BLaER1 (cell line): Measurements from ENCODE around the gene ZNF48.

ENCODE experiments used
- H3K27ac ChIP-seq: shearing (Covaris generic); formaldehyde crosslinking; 2 replicates; pipeline ENCODE4 v1.8.1; 2022
- H3K27me3 ChIP-seq: shearing (Covaris generic); formaldehyde crosslinking; 2 replicates; pipeline ENCODE4 v1.8.1; 2022
- H3K36me3 ChIP-seq: shearing (Covaris generic); formaldehyde crosslinking; 2 replicates; pipeline ENCODE4 v1.8.1; 2022
- H3K4me1 ChIP-seq: shearing (Covaris generic); formaldehyde crosslinking; 2 replicates; pipeline ENCODE4 v1.8.1; 2022
- H3K4me2 ChIP-seq: shearing (Covaris generic); formaldehyde crosslinking; 2 replicates; pipeline ENCODE4 v1.8.1; 2022
- H3K4me3 ChIP-seq: shearing (Covaris generic); formaldehyde crosslinking; 2 replicates; pipeline ENCODE4 v1.8.1; 2022
- H3K9ac ChIP-seq: shearing (Covaris generic); formaldehyde crosslinking; 2 replicates; pipeline ENCODE4 v1.8.1; 2022
- H3K9me3 ChIP-seq: shearing (Covaris generic); formaldehyde crosslinking; 2 replicates; pipeline ENCODE4 v1.8.1; 2022
- H4K20me1 ChIP-seq: shearing (Covaris generic); formaldehyde crosslinking; 2 replicates; pipeline ENCODE4 v1.8.1; 2022
- Cebpa-rat ChIP-seq: shearing (Covaris generic); IDR thresholded peaks from 2 replicates; pipeline ENCODE4 v1.8.1; 2022

The ZNF48 gene

DNA sequence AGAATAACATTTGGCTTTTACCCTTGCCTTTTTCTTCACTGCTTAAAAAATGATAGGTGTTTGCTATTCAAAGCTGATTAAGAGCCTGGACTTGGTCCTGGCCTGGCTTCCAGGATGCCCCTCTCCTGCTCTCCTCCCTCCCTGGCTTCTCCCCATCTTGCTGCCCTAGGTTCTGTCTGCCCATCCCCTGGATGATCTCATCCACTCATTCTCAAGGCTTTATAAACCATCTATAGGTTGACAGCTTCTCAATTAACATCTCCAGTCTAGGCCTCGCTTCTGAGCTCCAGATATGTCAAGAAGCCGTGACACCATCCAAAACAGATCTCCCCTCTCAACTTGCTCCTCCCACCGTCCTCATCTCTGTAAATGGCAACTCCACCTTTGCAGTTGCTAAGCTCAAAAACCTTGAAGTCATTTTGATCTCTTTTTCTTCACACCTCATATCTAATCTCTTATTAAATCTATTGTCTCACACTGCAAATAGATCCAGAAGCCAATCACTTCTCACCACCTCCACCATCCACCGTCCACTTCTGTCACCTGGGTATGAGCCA lies 20.9 kb downstream of the ZNF48 start:
- Histone ChIP-seq H3K4me2 (peak overlapping the region; percentile 91; the same call in 1 of the 2 replicates), H3K27me3 (no peaks in the 10 kb centered on the region), H3K9ac (no peak overlapping the region), H3K4me3 (no peak overlapping the region), H3K27ac (no peak overlapping the region), H3K4me1 (peaks cover 62% of the 10 kb centered on the region), H3K36me3 (peaks cover 80% of the 10 kb centered on the region), H4K20me1 (peaks cover 94% of the 10 kb centered on the region), H3K9me3 (no peaks in the 10 kb centered on the region)
- no peak for TF ChIP-seq Cebpa-rat

DNA sequence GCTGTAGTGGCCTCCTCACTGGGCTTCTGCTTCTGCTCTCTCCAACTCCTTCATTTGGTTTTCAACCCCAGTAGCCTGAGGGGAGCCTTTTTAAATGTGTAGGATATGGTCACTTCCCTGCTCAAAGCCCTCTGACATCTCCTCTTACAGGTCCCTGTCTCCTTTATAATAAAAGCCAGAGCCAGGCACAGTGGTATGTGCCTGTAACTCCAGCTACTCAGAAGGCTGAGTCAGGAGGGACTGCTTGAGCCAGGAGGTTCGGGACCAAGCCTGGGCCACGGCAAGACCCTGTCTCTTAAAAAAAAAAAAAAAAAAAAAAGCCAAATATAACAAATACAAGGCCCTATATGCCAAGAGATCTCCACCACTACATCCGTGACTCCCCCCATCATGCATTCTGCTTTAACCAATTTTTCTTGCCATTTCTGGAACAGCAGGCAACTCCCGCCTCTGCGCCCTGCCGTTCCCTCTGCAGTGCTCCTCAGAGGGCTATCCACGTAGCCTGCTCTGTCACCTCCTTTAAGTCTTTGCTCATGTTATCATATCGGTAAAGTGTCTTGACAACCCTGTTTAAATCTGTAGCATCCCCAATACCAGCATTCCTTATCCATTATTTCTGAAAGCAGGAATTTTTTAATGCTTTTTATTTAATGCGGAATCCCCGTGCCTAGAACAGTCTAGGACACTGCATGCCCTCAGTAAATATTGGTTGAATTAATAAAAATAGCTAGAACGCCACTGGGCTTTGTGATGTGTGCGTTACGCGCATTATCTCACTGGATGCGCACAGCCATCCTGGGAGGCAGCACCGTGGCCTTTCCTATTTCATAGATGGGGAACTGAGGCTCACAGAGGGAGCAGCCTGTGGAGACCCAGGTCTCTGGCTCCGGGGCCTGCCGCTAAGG lies 21.7 kb downstream of the ZNF48 start:
- peaks cover 92% of the 10 kb centered on the region for H4K20me1 ChIP-seq
- H3K4me3 ChIP-seq, result peak overlapping the region; percentile 70

GRCh38 chr16:30417529-30418349 lies 22.5 kb downstream of the ZNF48 start:
- H4K20me1 ChIP-seq, result peaks cover 88% of the 10 kb centered on the region
- H3K4me2 ChIP-seq, result peak overlapping the region; percentile 91
- peak overlapping the region; percentile 81 for H3K27ac ChIP-seq

More for the DNA sequence above, 21.7 kb downstream of the ZNF48 start:
- peak overlapping the region; percentile 81 for H3K27ac ChIP-seq
- peaks cover 54% of the 10 kb centered on the region for H3K4me1 ChIP-seq
- peaks cover 80% of the 10 kb centered on the region for H3K36me3 ChIP-seq
- peak overlapping the region; percentile 91 for H3K4me2 ChIP-seq
- no peaks in the 10 kb centered on the region for H3K27me3 ChIP-seq
- no peak for TF ChIP-seq Cebpa-rat
- no peaks in the 10 kb centered on the region for H3K9me3 ChIP-seq
- H3K9ac ChIP-seq, result peak overlapping the region; percentile 77

GRCh38 chr16:30418350-30419181 lies 23.3 kb downstream of the ZNF48 start:
- Histone ChIP-seq H3K9me3 (no peaks in the 10 kb centered on the region), H4K20me1 (peaks cover 81% of the 10 kb centered on the region), H3K4me2 (peak overlapping the region; percentile 91), H3K4me1 (peaks cover 38% of the 10 kb centered on the region), H3K36me3 (peaks cover 80% of the 10 kb centered on the region), H3K4me3 (peak overlapping the region; percentile 70), H3K27ac (peak overlapping the region; percentile 81), H3K9ac (peak overlapping the region; percentile 77), H3K27me3 (no peaks in the 10 kb centered on the region)
- no peak for TF ChIP-seq Cebpa-rat

More at GRCh38 chr16:30417529-30418349, 22.5 kb downstream of the ZNF48 start:
- Histone ChIP-seq H3K9me3 (no peaks in the 10 kb centered on the region), H3K9ac (peak overlapping the region; percentile 77), H3K27me3 (no peaks in the 10 kb centered on the region), H3K36me3 (peaks cover 80% of the 10 kb centered on the region), H3K4me1 (peaks cover 46% of the 10 kb centered on the region), H3K4me3 (peak overlapping the region; percentile 70)
- TF ChIP-seq Cebpa-rat, result no peak

DNA sequence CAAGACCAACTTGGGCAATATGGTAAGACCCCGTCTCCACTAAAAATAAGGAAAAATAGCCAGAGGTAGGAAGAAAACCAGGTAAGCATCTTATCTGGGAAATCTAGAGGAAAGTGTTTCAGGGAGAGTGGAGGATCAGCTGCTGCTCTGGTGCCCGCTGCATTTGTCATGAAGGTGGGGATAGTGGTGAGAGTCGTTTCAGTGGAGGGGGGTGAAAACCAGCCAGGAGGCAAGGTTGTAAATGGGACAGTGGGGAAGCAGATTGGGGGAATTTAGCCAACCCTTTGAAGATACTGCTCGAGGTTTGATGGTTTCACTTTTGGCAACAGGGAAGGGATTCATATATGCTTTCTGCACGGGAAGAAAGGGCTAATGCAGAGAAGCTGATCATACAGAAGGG lies 25.8 kb downstream of the ZNF48 start:
- Histone ChIP-seq H3K4me2 (no peak overlapping the region), H3K9ac (no peak overlapping the region), H3K27ac (no peak overlapping the region), H3K27me3 (no peaks in the 10 kb centered on the region), H4K20me1 (peaks cover 83% of the 10 kb centered on the region), H3K9me3 (no peaks in the 10 kb centered on the region), H3K4me3 (no peak overlapping the region), H3K36me3 (peaks cover 83% of the 10 kb centered on the region), H3K4me1 (peaks cover 24% of the 10 kb centered on the region)
- no peak for TF ChIP-seq Cebpa-rat

DNA sequence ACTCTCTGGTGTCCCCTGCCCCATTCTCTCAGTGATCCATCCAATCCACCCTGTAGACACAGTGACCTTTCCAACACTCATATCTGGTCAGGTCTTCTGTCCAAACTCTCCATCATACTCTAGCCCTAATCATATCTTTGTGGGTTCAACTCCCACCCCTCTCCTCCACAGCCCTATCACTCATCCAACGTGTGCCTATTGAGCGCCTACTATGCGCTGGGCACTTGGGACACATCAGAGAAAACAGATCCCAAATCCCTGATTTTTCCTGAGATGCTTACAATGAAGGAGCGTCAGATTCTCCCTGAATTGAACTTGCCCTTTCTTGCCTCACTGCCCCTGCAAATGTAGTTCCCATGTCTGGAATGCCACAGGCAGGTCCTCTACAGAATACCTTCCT lies 32.8 kb downstream of the ZNF48 start:
- no peaks in the 10 kb centered on the region for H3K27me3 ChIP-seq
- H3K36me3 ChIP-seq, result peaks cover 57% of the 10 kb centered on the region
- H3K9me3 ChIP-seq, result no peaks in the 10 kb centered on the region
- peaks cover 31% of the 10 kb centered on the region for H3K4me1 ChIP-seq
- peak overlapping the region; percentile 95 for H3K4me2 ChIP-seq
- H3K4me3 ChIP-seq, result peak overlapping the region; percentile 74
- H4K20me1 ChIP-seq, result peaks cover 42% of the 10 kb centered on the region
- H3K27ac ChIP-seq, result no peak overlapping the region
- peak overlapping the region; percentile 79; the same call in 1 of the 2 replicates for H3K9ac ChIP-seq
- no peak for TF ChIP-seq Cebpa-rat

DNA sequence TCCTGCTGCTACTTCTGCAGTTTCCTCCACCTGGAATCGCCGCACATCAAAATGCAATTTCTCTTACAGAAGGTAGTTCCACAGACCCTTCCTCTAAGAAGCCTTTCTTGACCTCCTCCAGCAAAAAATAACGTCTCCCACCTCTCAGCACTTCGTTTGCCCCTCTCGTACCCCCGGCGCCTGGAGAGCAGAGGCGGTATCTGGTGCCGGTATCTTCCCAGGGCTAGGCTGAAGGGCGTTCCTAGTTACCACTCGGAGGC lies 34.1 kb downstream of the ZNF48 start:
- Histone ChIP-seq H3K27ac (peak overlapping the region; percentile 76), H3K4me3 (peak overlapping the region; percentile 74), H3K4me1 (peaks cover 31% of the 10 kb centered on the region), H3K9ac (peak overlapping the region; percentile 79), H3K27me3 (no peaks in the 10 kb centered on the region), H3K36me3 (peaks cover 44% of the 10 kb centered on the region), H3K4me2 (peak overlapping the region; percentile 95), H4K20me1 (peaks cover 33% of the 10 kb centered on the region), H3K9me3 (no peaks in the 10 kb centered on the region)
- no peak for TF ChIP-seq Cebpa-rat

GRCh38 chr16:30429678-30430427 lies 34.6 kb downstream of the ZNF48 start, which contains the start of gene DCTPP1:
Gene DCTPP1 (minus strand): TSS chr16:30430030. CDS start chr16:30429980, 50 bp downstream.
- H3K27me3 ChIP-seq, result no peaks in the 10 kb centered on the region
- TF ChIP-seq Cebpa-rat, result peak; percentile 34; the same call in 1 of the 2 replicates
- H3K9me3 ChIP-seq, result no peaks in the 10 kb centered on the region
- H3K4me2 ChIP-seq, result peak within 1 kb of the TSS; percentile 95
- H4K20me1 ChIP-seq, result peaks cover 28% of the 10 kb centered on the region
- H3K27ac ChIP-seq, result peak within 1 kb of the TSS; percentile 76
- peak within 1 kb of the TSS; percentile 74 for H3K4me3 ChIP-seq
- H3K9ac ChIP-seq, result peak within 1 kb of the TSS; percentile 79
- peaks cover 31% of the 10 kb centered on the region for H3K4me1 ChIP-seq
- H3K36me3 ChIP-seq, result peaks cover 39% of the 10 kb centered on the region
